ENCODE data around the gene ADCY9.

DNA sequence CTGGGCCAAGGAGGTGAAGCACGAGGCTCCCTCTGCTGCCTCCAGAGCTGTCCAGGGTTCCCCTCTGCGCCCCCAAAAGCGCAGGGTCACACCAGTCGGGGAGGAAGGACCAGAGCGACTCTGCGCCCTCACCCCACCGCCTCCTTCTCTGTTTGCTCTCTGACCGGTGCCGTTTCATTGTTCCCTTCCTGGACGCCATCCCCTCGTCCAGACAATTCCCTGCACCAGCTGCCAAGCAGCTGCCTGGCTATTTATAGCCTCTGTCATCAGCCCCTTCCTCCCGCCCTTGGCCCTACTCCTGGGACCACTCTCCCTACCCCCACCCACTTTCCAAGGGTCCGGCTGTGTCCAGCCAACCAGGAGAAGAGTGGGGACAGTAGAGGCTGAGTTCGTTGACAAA, 167.0 kb downstream of the ADCY9 start:
- TF ChIP-seq, protein P1, sequence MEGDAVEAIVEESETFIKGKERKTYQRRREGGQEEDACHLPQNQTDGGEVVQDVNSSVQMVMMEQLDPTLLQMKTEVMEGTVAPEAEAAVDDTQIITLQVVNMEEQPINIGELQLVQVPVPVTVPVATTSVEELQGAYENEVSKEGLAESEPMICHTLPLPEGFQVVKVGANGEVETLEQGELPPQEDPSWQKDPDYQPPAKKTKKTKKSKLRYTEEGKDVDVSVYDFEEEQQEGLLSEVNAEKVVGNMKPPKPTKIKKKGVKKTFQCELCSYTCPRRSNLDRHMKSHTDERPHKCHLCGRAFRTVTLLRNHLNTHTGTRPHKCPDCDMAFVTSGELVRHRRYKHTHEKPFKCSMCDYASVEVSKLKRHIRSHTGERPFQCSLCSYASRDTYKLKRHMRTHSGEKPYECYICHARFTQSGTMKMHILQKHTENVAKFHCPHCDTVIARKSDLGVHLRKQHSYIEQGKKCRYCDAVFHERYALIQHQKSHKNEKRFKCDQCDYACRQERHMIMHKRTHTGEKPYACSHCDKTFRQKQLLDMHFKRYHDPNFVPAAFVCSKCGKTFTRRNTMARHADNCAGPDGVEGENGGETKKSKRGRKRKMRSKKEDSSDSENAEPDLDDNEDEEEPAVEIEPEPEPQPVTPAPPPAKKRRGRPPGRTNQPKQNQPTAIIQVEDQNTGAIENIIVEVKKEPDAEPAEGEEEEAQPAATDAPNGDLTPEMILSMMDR (conservative IDR thresholded peaks at IDR 0.05; ENCODE audit: low read depth, low read length), result no peak
- no peak for TF ChIP-seq EZH2 (IDR thresholded peaks at IDR 0.05; ENCODE audit: borderline replicate concordance, low read depth, low read length, poor library complexity, severe bottlenecking)

Data from A673 (cell line).